HG03558 (cell line): ENCODE results near the gene ATAD3A.
"Not testable (repeated sequence)": the region's sequence is repeated elsewhere in the genome, so short reads cannot be mapped to it uniquely, and the experiment has no call there.

Experiments
- ATAC-seq: cut with Tn5 transposase; IDR thresholded peaks from one replicate; pipeline ENCODE4 v1.9.1; 2021; ENCODE audit warnings: moderate number of reproducible peaks; ENCODE audit not compliant: unreplicated experiment; ENCODE audit errors: extremely low read depth

Gene ATAD3A

GRCh38 chr1:1521331-1521730 lies 9.4 kb downstream of the ATAD3A start:
- ATAC-seq: no peak

GRCh38 chr1:1522536-1522935 lies 10.6 kb downstream of the ATAD3A start:
- not testable (repeated sequence) for ATAC-seq

- ATAC-seq: not testable (repeated sequence)
These were observed 11.3 kb downstream of the ATAD3A start for GRCh38 chr1:1523226-1523625.

- not testable (repeated sequence) for ATAC-seq
These were observed 11.7 kb downstream of the ATAD3A start for GRCh38 chr1:1523651-1524050.

GRCh38 chr1:1524750-1525383 lies 12.9 kb downstream of the ATAD3A start:
- not testable (repeated sequence) for ATAC-seq

- not testable (repeated sequence) for ATAC-seq
These were observed 14.5 kb downstream of the ATAD3A start for GRCh38 chr1:1526476-1526875.

GRCh38 chr1:1527092-1527816 lies 15.3 kb downstream of the ATAD3A start:
- no peak for ATAC-seq

- ATAC-seq: no peak
These were observed 16.6 kb downstream of the ATAD3A start for GRCh38 chr1:1528301-1529267.

GRCh38 chr1:1529321-1529720 lies 17.4 kb downstream of the ATAD3A start:
- no peak for ATAC-seq

- no peak for ATAC-seq
These were observed 18.0 kb downstream of the ATAD3A start for GRCh38 chr1:1529936-1530335.

GRCh38 chr1:1531947-1532346 lies 20.0 kb downstream of the ATAD3A start:
- ATAC-seq: no peak

- not testable (repeated sequence) for ATAC-seq
These were observed 21.4 kb downstream of the ATAD3A start for GRCh38 chr1:1533176-1533893.

GRCh38 chr1:1533894-1534291 lies 21.9 kb downstream of the ATAD3A start:
- not testable (repeated sequence) for ATAC-seq

GRCh38 chr1:1534401-1535154 lies 22.6 kb downstream of the ATAD3A start:
- ATAC-seq: no peak

GRCh38 chr1:1535201-1536018 lies 23.4 kb downstream of the ATAD3A start:
- ATAC-seq: no peak

GRCh38 chr1:1536019-1536937 lies 24.3 kb downstream of the ATAD3A start:
- ATAC-seq: no peak

GRCh38 chr1:1536938-1537546 lies 25.1 kb downstream of the ATAD3A start:
- no peak for ATAC-seq
